Neural progenitor cell (in vitro differentiated cells): Measurements from ENCODE around the gene TIMP3.

Experiments
- CTCF ChIP-seq: fragments of 200-600 bp; sonication (generic); IDR thresholded peaks from 2 replicates; pipeline ENCODE4 v1.5.1; 2017; ENCODE audit warnings: antibody characterized with exemption, mild to moderate bottlenecking
- EZH2 ChIP-seq: fragments of 200-600 bp; sonication (generic); IDR thresholded peaks from 2 replicates; pipeline ENCODE4 v1.6.1; 2017; ENCODE audit warnings: antibody characterized with exemption, mild to moderate bottlenecking, moderate library complexity

GRCh38 chr22:32858121-32858703 lies 56.7 kb downstream of the TIMP3 start:
- no peak for TF ChIP-seq CTCF
- TF ChIP-seq EZH2: no peak
